ENCODE results near the gene P4HTM. TPM values are rescaled to one million over a fixed set of nuclear protein-coding genes. Genes with fewer than 3 reads are reported as not detected.

The P4HTM gene
- polyA plus RNA-seq, 3 donors = 14.9 to 40.0 (median 18.1) TPM

- Mint-ChIP-seq H3K4me1 (peaks cover 19% of the 10 kb centered on the region), H3K27ac (peak overlapping the region in 1 of 7 donors; percentile 41), H3K9me3 (no peaks in the 10 kb centered on the region), H3K27me3 (ENCODE audit: low read depth in 3 of 3) (no peaks in the 10 kb centered on the region), H3K36me3 (peaks cover 28 to 58% of the 10 kb centered on the region in 2 donors), H3K4me3 (no peak overlapping the region)
- no peaks in the 10 kb centered on the region for H3K9me3 ChIP-seq (replicated peaks in 1 of 2; ENCODE audit: control insufficient read depth in 1 of 2, insufficient read depth in 1 of 2, low read length in 2 of 2)
- H3K4me3 ChIP-seq (replicated peaks in 1 of 3; ENCODE audit: low read depth in 2 of 3, low read length in 3 of 3) = no peak overlapping the region
- H3K4me1 ChIP-seq (ENCODE audit: control insufficient read depth in 1 of 2, insufficient read depth in 2 of 2, low read length in 2 of 2) = peaks cover 24 to 30% of the 10 kb centered on the region in 2 donors
- TF ChIP-seq CTCF (IDR thresholded peaks at IDR 0.05) = no peak
- no peak overlapping the region for H3K27ac ChIP-seq (ENCODE audit: low read depth in 1 of 2, low read length in 2 of 2)
- WGBS (ENCODE audit: insufficient coverage) = 96% methylated on average over 5 of the region's 8 CpGs
- intact Hi-C loops (cut with micrococcal nuclease) = no loop called here
- no peaks in the 10 kb centered on the region for H3K27me3 ChIP-seq (ENCODE audit: control insufficient read depth in 2 of 2, insufficient read depth in 2 of 2, low read length in 2 of 2)
- peaks cover 45% of the 10 kb centered on the region for H4K20me1 ChIP-seq (ENCODE audit: insufficient read depth, low read length)
- no peak overlapping the region for H2AFZ ChIP-seq (ENCODE audit: insufficient read depth, low read depth, low read length, poor library complexity, severe bottlenecking)
- H3K9ac ChIP-seq (ENCODE audit: insufficient read depth, low read length, poor library complexity, severe bottlenecking) = no peak overlapping the region
- no peak overlapping the region for H3K4me2 ChIP-seq (replicated peaks; ENCODE audit: extremely low read depth, low read length, poor library complexity, severe bottlenecking)
- peaks cover 41 to 55% of the 10 kb centered on the region in 2 donors for H3K36me3 ChIP-seq (replicated peaks in 1 of 2; ENCODE audit: control insufficient read depth in 1 of 2, insufficient read depth in 2 of 2, low read length in 2 of 2)
- H3K79me2 ChIP-seq (ENCODE audit: insufficient read depth, low read length) = peaks cover 41% of the 10 kb centered on the region
- no peak for DNase-seq
Observed at GRCh38 chr3:49015072-49015471, 25.0 kb downstream of the P4HTM start.

GRCh38 chr3:49015765-49016164, 25.7 kb downstream of the P4HTM start:
- H3K36me3 ChIP-seq (replicated peaks in 1 of 2; ENCODE audit: control insufficient read depth in 1 of 2, insufficient read depth in 2 of 2, low read length in 2 of 2) = peaks cover 41 to 55% of the 10 kb centered on the region in 2 donors
- H3K4me3 ChIP-seq (replicated peaks in 1 of 3; ENCODE audit: low read depth in 2 of 3, low read length in 3 of 3) = no peak overlapping the region
- WGBS (ENCODE audit: insufficient coverage) = 87% methylated on average over 3 of the region's 6 CpGs
- no peak for DNase-seq
- Mint-ChIP-seq H3K27me3 (ENCODE audit: low read depth in 3 of 3) (no peaks in the 10 kb centered on the region), H3K4me3 (no peak overlapping the region), H3K36me3 (peaks cover 28 to 53% of the 10 kb centered on the region in 2 donors), H3K4me1 (peaks cover 23% of the 10 kb centered on the region), H3K9me3 (no peaks in the 10 kb centered on the region), H3K27ac (no peak overlapping the region)
- H3K27me3 ChIP-seq (ENCODE audit: control insufficient read depth in 2 of 2, insufficient read depth in 2 of 2, low read length in 2 of 2) = no peaks in the 10 kb centered on the region
- no peak overlapping the region for H3K4me2 ChIP-seq (replicated peaks; ENCODE audit: extremely low read depth, low read length, poor library complexity, severe bottlenecking)
- H4K20me1 ChIP-seq (ENCODE audit: insufficient read depth, low read length) = peaks cover 45% of the 10 kb centered on the region
- H3K79me2 ChIP-seq (ENCODE audit: insufficient read depth, low read length) = peaks cover 48% of the 10 kb centered on the region
- no peak overlapping the region for H3K9ac ChIP-seq (ENCODE audit: insufficient read depth, low read length, poor library complexity, severe bottlenecking)
- intact Hi-C loops (cut with micrococcal nuclease) = no loop called here
- H3K4me1 ChIP-seq (ENCODE audit: control insufficient read depth in 1 of 2, insufficient read depth in 2 of 2, low read length in 2 of 2) = peaks cover 30 to 37% of the 10 kb centered on the region in 2 donors
- H3K27ac ChIP-seq (ENCODE audit: low read depth in 1 of 2, low read length in 2 of 2) = no peak overlapping the region
- TF ChIP-seq CTCF (IDR thresholded peaks at IDR 0.05) = no peak
- H2AFZ ChIP-seq (ENCODE audit: insufficient read depth, low read depth, low read length, poor library complexity, severe bottlenecking) = no peak overlapping the region
- H3K9me3 ChIP-seq (replicated peaks in 1 of 2; ENCODE audit: control insufficient read depth in 1 of 2, insufficient read depth in 1 of 2, low read length in 2 of 2) = no peaks in the 10 kb centered on the region
